Measurements from ENCODE around the gene OAT. TPM values are rescaled to one million over a fixed set of nuclear protein-coding genes. Genes with fewer than 3 reads are reported as not detected.

Gene OAT
- total and polyA plus RNA-seq, 8 donors, result 9.9 to 35.5 (median 20.5) TPM

DNA sequence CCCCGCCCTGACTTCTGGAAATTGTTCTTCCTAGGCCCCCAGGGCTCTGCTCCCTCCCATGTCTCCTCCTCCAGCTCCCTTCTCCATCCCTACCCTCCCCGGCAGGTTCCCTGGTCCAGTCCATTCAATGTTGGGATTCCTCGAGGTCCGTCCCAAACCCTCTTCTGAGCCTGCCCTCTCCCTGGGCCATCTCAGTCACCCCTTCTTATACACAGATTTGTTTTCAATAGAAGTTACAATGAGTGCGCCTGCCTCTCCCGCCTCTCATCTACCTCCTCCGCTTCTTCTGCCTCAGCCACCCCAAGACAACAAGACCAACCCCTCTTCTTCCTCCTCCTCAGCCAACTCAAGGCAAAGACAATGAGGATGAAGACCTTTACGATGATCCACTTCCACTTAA, 67.9 kb downstream of the OAT start:
- TF ChIP-seq, protein P1, sequence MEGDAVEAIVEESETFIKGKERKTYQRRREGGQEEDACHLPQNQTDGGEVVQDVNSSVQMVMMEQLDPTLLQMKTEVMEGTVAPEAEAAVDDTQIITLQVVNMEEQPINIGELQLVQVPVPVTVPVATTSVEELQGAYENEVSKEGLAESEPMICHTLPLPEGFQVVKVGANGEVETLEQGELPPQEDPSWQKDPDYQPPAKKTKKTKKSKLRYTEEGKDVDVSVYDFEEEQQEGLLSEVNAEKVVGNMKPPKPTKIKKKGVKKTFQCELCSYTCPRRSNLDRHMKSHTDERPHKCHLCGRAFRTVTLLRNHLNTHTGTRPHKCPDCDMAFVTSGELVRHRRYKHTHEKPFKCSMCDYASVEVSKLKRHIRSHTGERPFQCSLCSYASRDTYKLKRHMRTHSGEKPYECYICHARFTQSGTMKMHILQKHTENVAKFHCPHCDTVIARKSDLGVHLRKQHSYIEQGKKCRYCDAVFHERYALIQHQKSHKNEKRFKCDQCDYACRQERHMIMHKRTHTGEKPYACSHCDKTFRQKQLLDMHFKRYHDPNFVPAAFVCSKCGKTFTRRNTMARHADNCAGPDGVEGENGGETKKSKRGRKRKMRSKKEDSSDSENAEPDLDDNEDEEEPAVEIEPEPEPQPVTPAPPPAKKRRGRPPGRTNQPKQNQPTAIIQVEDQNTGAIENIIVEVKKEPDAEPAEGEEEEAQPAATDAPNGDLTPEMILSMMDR (IDR thresholded peaks at IDR 0.05), result no peak
- DNase-seq, result no peak
- Histone ChIP-seq H3K4me1 (no peaks in the 10 kb centered on the region), H3K27me3 (no peaks in the 10 kb centered on the region), H3K9me3 (no peaks in the 10 kb centered on the region), H3K4me3 (no peak overlapping the region), H3K27ac (no peak overlapping the region), H3K36me3 (no peaks in the 10 kb centered on the region)
- intact Hi-C loops (cut with DNase I), result no loop called here
- no peak for ATAC-seq
- no peak for FAIRE-seq
- WGBS, 2 donors, result 91 to 94% methylated on average over 8 of the region's 8 CpGs

DNA sequence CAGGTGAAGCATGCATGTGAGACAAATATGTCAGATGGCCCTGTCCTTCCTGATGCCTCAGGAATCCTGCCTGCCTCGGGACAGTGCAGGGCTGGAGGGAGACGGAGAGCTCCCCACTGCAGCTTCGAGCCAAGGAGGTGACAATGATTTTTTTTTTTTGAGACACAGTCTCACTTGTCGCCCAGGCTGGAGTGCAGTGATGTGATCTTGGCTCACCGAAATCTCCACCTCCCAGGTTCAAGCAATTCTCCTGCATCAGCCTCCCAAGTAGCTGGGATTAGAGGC, 68.8 kb downstream of the OAT start:
- TF ChIP-seq, protein P1 (IDR thresholded peaks at IDR 0.05), result no peak
- Histone ChIP-seq H3K36me3 (no peaks in the 10 kb centered on the region), H3K4me1 (no peaks in the 10 kb centered on the region), H3K4me3 (no peak overlapping the region), H3K9me3 (no peaks in the 10 kb centered on the region), H3K27me3 (no peaks in the 10 kb centered on the region), H3K27ac (no peak overlapping the region)
- FAIRE-seq (no peak), DNase-seq (no peak), ATAC-seq (no peak)
- intact Hi-C loops (cut with DNase I), result no loop called here
- WGBS, 2 donors, result 62 to 72% methylated on average over 5 of the region's 5 CpGs

DNA sequence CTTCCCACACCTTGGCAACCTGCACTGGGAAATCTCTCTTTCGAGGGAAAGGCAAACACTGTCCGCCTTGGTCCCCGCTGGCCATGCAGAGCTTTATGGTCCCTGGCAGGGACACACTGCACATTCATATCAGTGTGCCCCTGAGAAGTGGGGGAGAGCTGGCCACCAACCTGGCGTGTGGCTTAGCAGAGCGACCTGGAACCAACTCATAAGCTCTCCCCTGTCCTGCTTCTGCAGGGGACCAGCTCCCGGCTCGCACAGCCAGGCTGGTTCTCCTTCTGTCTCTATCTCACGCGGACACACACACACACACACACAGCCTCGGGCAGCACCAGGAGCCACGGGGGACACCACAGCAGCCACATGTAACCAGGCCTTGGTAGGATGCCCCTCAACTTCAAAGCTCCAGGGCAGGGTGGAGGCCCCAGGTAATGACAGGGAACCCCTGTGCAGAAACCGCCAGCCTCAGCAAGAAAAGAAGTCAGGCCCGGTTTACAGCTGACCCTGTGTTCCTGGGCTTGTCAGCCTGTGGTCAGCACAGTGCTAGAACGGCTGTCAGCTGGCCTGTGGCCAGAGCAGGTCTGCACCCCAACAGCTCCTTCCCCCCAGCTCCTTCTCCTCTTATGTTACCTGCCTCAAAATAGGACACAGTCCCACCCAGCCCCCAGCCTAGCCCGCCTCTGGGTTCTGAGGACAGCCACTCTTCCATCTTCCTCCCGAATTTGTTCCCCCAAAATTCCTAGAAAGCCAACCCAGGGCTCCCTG, 69.3 kb downstream of the OAT start:
- H3K27me3 ChIP-seq, result no peaks in the 10 kb centered on the region
- TF ChIP-seq, protein P1 (IDR thresholded peaks at IDR 0.05), result no peak
- FAIRE-seq, result no peak
- no peak overlapping the region for H3K4me3 ChIP-seq
- no peaks in the 10 kb centered on the region for H3K9me3 ChIP-seq
- intact Hi-C loops (cut with DNase I), result no loop called here
- 53 to 58% methylated on average over 15 to 16 of the region's 16 CpGs for WGBS, 2 donors
- H3K4me1 ChIP-seq, result no peaks in the 10 kb centered on the region
- H3K36me3 ChIP-seq, result no peaks in the 10 kb centered on the region
- DNase-seq, result no peak
- H3K27ac ChIP-seq, result no peak overlapping the region
- ATAC-seq, result no peak

DNA sequence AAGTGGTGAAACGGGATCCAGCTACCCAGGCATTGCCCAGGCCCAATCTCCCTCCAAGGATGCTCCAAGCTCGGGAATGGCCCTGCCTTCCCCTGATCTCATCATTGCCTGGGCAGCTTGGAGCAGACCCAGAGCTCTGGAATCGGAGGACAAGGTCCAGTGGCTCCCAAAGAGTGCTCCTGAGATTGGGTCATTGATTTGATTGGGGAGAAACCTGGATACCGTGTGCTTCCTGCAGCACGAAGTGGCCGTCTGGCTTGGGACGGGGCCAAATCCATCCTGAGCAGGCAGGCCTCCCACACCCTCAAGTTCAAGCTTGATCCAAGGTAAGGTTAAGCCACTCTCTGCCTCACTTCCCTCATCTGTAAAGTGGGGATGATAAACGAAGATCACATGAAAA, 69.9 kb downstream of the OAT start:
- TF ChIP-seq, protein P1 (IDR thresholded peaks at IDR 0.05), result no peak
- 59 to 74% methylated on average over 8 of the region's 8 CpGs for WGBS, 2 donors
- Histone ChIP-seq H3K27ac (no peak overlapping the region), H3K36me3 (no peaks in the 10 kb centered on the region), H3K9me3 (no peaks in the 10 kb centered on the region), H3K4me3 (no peak overlapping the region), H3K4me1 (no peaks in the 10 kb centered on the region), H3K27me3 (no peaks in the 10 kb centered on the region)
- FAIRE-seq (no peak), ATAC-seq (no peak), DNase-seq (no peak)
- intact Hi-C loops (cut with DNase I), result no loop called here

DNA sequence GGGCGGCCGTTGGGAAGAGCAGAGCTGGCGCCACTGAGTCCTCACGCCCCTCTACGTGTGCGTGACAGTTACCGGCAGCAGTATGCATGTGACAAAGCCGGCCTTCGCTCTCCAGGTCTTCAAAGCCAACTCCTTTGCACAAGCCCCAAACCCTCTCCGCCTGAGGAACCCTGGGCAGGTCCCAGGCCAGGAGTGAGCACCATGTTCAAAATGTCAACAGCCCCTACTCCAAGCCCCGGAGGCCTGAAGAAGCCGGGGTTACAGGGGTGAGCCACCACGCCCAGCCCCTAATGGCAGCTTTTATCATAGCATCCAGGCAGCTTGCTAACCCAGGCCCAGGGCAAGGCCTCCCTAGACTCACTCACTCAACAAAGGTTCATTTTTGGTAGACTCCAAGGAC, 70.8 kb downstream of the OAT start:
- H3K9me3 ChIP-seq, result no peaks in the 10 kb centered on the region
- DNase-seq (no peak), FAIRE-seq (no peak), ATAC-seq (no peak)
- WGBS, 2 donors, result 83 to 87% methylated on average over 13 of the region's 13 CpGs
- H3K4me1 ChIP-seq, result no peaks in the 10 kb centered on the region
- TF ChIP-seq, protein P1 (IDR thresholded peaks at IDR 0.05), result no peak
- H3K27me3 ChIP-seq, result no peaks in the 10 kb centered on the region
- H3K36me3 ChIP-seq, result no peaks in the 10 kb centered on the region
- H3K4me3 ChIP-seq, result no peak overlapping the region
- H3K27ac ChIP-seq, result no peak overlapping the region
- intact Hi-C loops (cut with DNase I), result no loop called here

Other genes with a start within 250 kb of the OAT start
- not detected for gene NKX1-2, start 31.1 kb upstream of the OAT start, total RNA-seq
- not detected for gene NKX1-2, start 31.1 kb upstream of the OAT start, polyA plus RNA-seq
- 1 to 10 TPM; 5.3 to 8.1 (median 6.9) TPM for gene LHPP, start 42.9 kb upstream of the OAT start, total RNA-seq
- 10 to 100 TPM in 1 of 2 donors, 1 to 10 TPM in 1; 9.0 to 10.8 TPM for gene LHPP, start 42.9 kb upstream of the OAT start, polyA plus RNA-seq